DLD1 (cell line): ENCODE results near the gene TTLL11.

Experiments used
- in situ Hi-C: cut with HindIII; loops from 2 replicates; pipeline ENCODE4 v1.10.0; 2017; ENCODE audit warnings: low sequenced_read_pairs

TTLL11 gene

GRCh38 chr9:122092611-122093506, at the start of gene TTLL11:
TTLL11 (minus strand) TSS chr9:122093308; CDS start chr9:122093148, 160 bp downstream.
- in situ Hi-C loops, result no loop called here

- in situ Hi-C loops, result no loop called here
Measured at GRCh38 chr9:122141671-122142070, 48.6 kb upstream of the TTLL11 start.

- in situ Hi-C loops, result no loop called here
Measured at GRCh38 chr9:122140368-122141193, 47.5 kb upstream of the TTLL11 start.

- in situ Hi-C loops, result no loop called here
Measured at GRCh38 chr9:122138560-122139268, 45.6 kb upstream of the TTLL11 start.

GRCh38 chr9:122135529-122135859, 42.4 kb upstream of the TTLL11 start:
- in situ Hi-C loops, result no loop called here

GRCh38 chr9:122134822-122135528, 41.9 kb upstream of the TTLL11 start:
- in situ Hi-C loops, result no loop called here

GRCh38 chr9:122133984-122134535, 41.0 kb upstream of the TTLL11 start:
- in situ Hi-C loops, result no loop called here

- in situ Hi-C loops, result no loop called here
Measured at GRCh38 chr9:122133263-122133983, 40.3 kb upstream of the TTLL11 start.

- in situ Hi-C loops, result no loop called here
Measured at GRCh38 chr9:122132539-122132938, 39.4 kb upstream of the TTLL11 start.

GRCh38 chr9:122131401-122132001, 38.4 kb upstream of the TTLL11 start:
- in situ Hi-C loops, result no loop called here

GRCh38 chr9:122130837-122131236, 37.7 kb upstream of the TTLL11 start:
- in situ Hi-C loops, result no loop called here

- in situ Hi-C loops, result no loop called here
Measured at GRCh38 chr9:122129969-122130368, 36.9 kb upstream of the TTLL11 start.

- in situ Hi-C loops, result no loop called here
Measured at GRCh38 chr9:122128969-122129343, 35.8 kb upstream of the TTLL11 start.

- in situ Hi-C loops, result no loop called here
Measured at GRCh38 chr9:122128007-122128968, 35.2 kb upstream of the TTLL11 start.

GRCh38 chr9:122127396-122127798, 34.3 kb upstream of the TTLL11 start:
- in situ Hi-C loops, result no loop called here

- in situ Hi-C loops, result no loop called here
Measured at GRCh38 chr9:122126331-122127261, 33.5 kb upstream of the TTLL11 start.
